Liver (tissue), 9 donors: ENCODE results near the gene ERMN. TPM values are rescaled to one million over a fixed set of nuclear protein-coding genes. Genes with fewer than 3 reads are reported as not detected.

ENCODE experiments used
- DNase-seq: peaks from one replicate; pipeline ENCODE4 v3.0.0-alpha.2; 2017; ENCODE audit warnings: low spot score
- H3K27ac ChIP-seq, 2 donors: one replicate each; pipeline ENCODE4 v1.7.0; 2013; ENCODE audit warnings: inconsistent platforms in 2 of 2, low read length in 2 of 2, control low read depth in 1 of 2, low read depth in 1 of 2, mild to moderate bottlenecking in 1 of 2
- H3K27me3 ChIP-seq, 4 donors: one replicate each; pipeline versions ENCODE4 v1.6.1 to v1.7.0; 2013; ENCODE audit warnings: low read length in 3 of 4, inconsistent platforms in 1 of 4, mild to moderate bottlenecking in 1 of 4, moderate library complexity in 1 of 4; ENCODE audit not compliant: control insufficient read depth in 4 of 4, insufficient read depth in 4 of 4
- H3K36me3 ChIP-seq, 4 donors: one replicate each; pipeline versions ENCODE4 v1.6.1 to v1.7.0; 2013; ENCODE audit warnings: low read length in 3 of 4, mild to moderate bottlenecking in 3 of 4, low read depth in 1 of 4, moderate library complexity in 1 of 4; ENCODE audit not compliant: control insufficient read depth in 4 of 4, insufficient read depth in 3 of 4
- H3K4me1 ChIP-seq, 4 donors: one replicate each; pipeline versions ENCODE4 v1.6.1 to v1.7.0; 2013; ENCODE audit warnings: low read length in 3 of 4, mild to moderate bottlenecking in 3 of 4, moderate library complexity in 1 of 4; ENCODE audit not compliant: control insufficient read depth in 4 of 4, insufficient read depth in 4 of 4
- H3K4me3 ChIP-seq, 3 donors: one replicate each; pipeline versions ENCODE4 v1.6.1 to v1.7.0; 2013; ENCODE audit warnings: low read length in 3 of 3, control low read depth in 1 of 3, low read depth in 1 of 3, mild to moderate bottlenecking in 1 of 3
- H3K9ac ChIP-seq, 2 donors: one replicate each; pipeline ENCODE4 v1.7.0; 2013; ENCODE audit warnings: low read length in 2 of 2, mild to moderate bottlenecking in 2 of 2, moderate library complexity in 2 of 2, control low read depth in 1 of 2, low read depth in 1 of 2
- H3K9me3 ChIP-seq, 4 donors: one replicate each; pipeline versions ENCODE4 v1.6.1 to v1.7.0; 2013; ENCODE audit warnings: low read length in 3 of 4; ENCODE audit not compliant: control insufficient read depth in 4 of 4
- ATF3 ChIP-seq: IDR thresholded peaks from 2 replicates; pipeline ENCODE4 v1.6.1; 2016; ENCODE audit warnings: antibody characterized with exemption
- CTCF ChIP-seq: fragments of 150-350 bp; IDR thresholded peaks from 2 replicates; pipeline ENCODE4 v1.5.1; 2017; ENCODE audit warnings: improper control_type of control experiment, low read depth, low read length; ENCODE audit not compliant: missing input control
- EGR1 ChIP-seq, 2 donors: IDR thresholded peaks; 2 replicates each; pipeline ENCODE4 v1.6.1; 2016 to 2018; ENCODE audit warnings: antibody characterized with exemption in 2 of 2, low read depth in 2 of 2
- FOXA1 ChIP-seq: IDR thresholded peaks from 2 replicates; pipeline ENCODE4 v1.6.1; 2016; ENCODE audit warnings: antibody characterized with exemption
- FOXA2 ChIP-seq: IDR thresholded peaks from 2 replicates; pipeline ENCODE4 v1.6.1; 2016; ENCODE audit warnings: antibody characterized with exemption
- GABPA ChIP-seq, 2 donors: IDR thresholded peaks in 1 of 2; conservative IDR thresholded peaks in 1 of 2; 2 replicates each; pipeline ENCODE4 v1.6.1; 2016; ENCODE audit warnings: antibody characterized with exemption in 2 of 2, mild to moderate bottlenecking in 1 of 2, moderate library complexity in 1 of 2
- HNF4A ChIP-seq, 2 donors: conservative IDR thresholded peaks; 2 replicates each; pipeline ENCODE4 v1.6.1; 2016; ENCODE audit warnings: antibody characterized with exemption in 2 of 2, mild to moderate bottlenecking in 2 of 2
- HNF4G ChIP-seq: IDR thresholded peaks from 2 replicates; pipeline ENCODE4 v1.6.1; 2016; ENCODE audit warnings: antibody characterized with exemption
- JUND ChIP-seq, 2 donors: IDR thresholded peaks; 2 replicates each; pipeline ENCODE4 v1.6.1; 2016; ENCODE audit warnings: antibody characterized with exemption in 2 of 2
- MAX ChIP-seq: IDR thresholded peaks from 2 replicates; pipeline ENCODE4 v1.6.1; 2016; ENCODE audit warnings: antibody characterized with exemption
- NR2F2 ChIP-seq: IDR thresholded peaks from 2 replicates; pipeline ENCODE4 v1.6.1; 2016; ENCODE audit warnings: antibody characterized with exemption
- RAD21 ChIP-seq, 2 donors: IDR thresholded peaks; 2 replicates each; pipeline ENCODE4 v1.6.1; 2016; ENCODE audit warnings: antibody characterized with exemption in 2 of 2, mild to moderate bottlenecking in 2 of 2
- RXRA ChIP-seq, 2 donors: IDR thresholded peaks; 2 replicates each; pipeline ENCODE4 v1.6.1; 2017 to 2018; ENCODE audit warnings: antibody characterized with exemption in 2 of 2, mild to moderate bottlenecking in 1 of 2
- SP1 ChIP-seq: IDR thresholded peaks from 2 replicates; pipeline ENCODE4 v1.6.1; 2018; ENCODE audit warnings: antibody characterized with exemption, mild to moderate bottlenecking
- TAF1 ChIP-seq: conservative IDR thresholded peaks from 2 replicates; pipeline ENCODE4 v1.6.1; 2016; ENCODE audit warnings: antibody characterized with exemption, mild to moderate bottlenecking
- YY1 ChIP-seq: IDR thresholded peaks from 2 replicates; pipeline ENCODE4 v1.6.1; 2016; ENCODE audit warnings: antibody characterized with exemption, mild to moderate bottlenecking
- ZBTB33 ChIP-seq: IDR thresholded peaks from 2 replicates; pipeline ENCODE4 v1.6.1; 2016; ENCODE audit warnings: antibody characterized with exemption
- WGBS: extraction: QIAGEN DNeasy Blood & Tissue Kit; methylation state at CpG from one replicate; pipeline ENCODE4 v1.1.7; 2013; 5-methylcytosine and 5-hydroxymethylcytosine counted together
- polyA plus RNA-seq, 2 donors: library from polyadenylated mRNA; stranded (reverse) in 1 of 2; unstranded in 1 of 2; fragments of 200-250 nt in 1 of 2; fragments of >200 nt in 1 of 2; fragmentation: Nextera tagmentation in 1 of 2; extraction: Ambion mirVana in 1 of 2; gene quantifications; one replicate each; pipeline versions ENCODE4 v1.2.1 to v1.2.3, GENCODE V29; 2013 to 2015
- total RNA-seq, 2 donors: library from RNA; depleted of rRNA; stranded (reverse); fragments of >200 nt; gene quantifications; one replicate each; pipeline ENCODE4 v1.2.3, GENCODE V29; 2014
- TF ChIP-seq, protein P1 (sequence below): IDR thresholded peaks from 2 replicates; pipeline ENCODE4 v1.6.1; 2016; ENCODE audit warnings: antibody characterized with exemption, mild to moderate bottlenecking
- donor health status: healthy.
- donor health status: healthy.
- donor health status: healthy.
- donor health status: healthy.
- donor health status: healthy.

The ERMN gene
- total and polyA plus RNA-seq, 4 donors, result 0.05 to 0.08 TPM; not detected in 2

- TF ChIP-seq FOXA1 (no peak), TAF1 (no peak), YY1 (no peak), HNF4G (no peak), SP1 (no peak), NR2F2 (no peak), HNF4A (conservative IDR thresholded peaks at IDR 0.05) (no peak), ATF3 (no peak), FOXA2 (no peak), EGR1 (IDR thresholded peaks at IDR 0.05; ENCODE audit: low read depth in 2 of 2) (no peak), ZBTB33 (no peak), RAD21 (IDR thresholded peaks at IDR 0.05) (no peak), JUND (IDR thresholded peaks at IDR 0.05) (no peak), RXRA (IDR thresholded peaks at IDR 0.05) (no peak), MAX (no peak), GABPA (IDR thresholded peaks at IDR 0.05 in 1 of 2, conservative IDR thresholded peaks at IDR 0.05 in 1 of 2) (no peak), CTCF (no peak)
- TF ChIP-seq, protein P1, sequence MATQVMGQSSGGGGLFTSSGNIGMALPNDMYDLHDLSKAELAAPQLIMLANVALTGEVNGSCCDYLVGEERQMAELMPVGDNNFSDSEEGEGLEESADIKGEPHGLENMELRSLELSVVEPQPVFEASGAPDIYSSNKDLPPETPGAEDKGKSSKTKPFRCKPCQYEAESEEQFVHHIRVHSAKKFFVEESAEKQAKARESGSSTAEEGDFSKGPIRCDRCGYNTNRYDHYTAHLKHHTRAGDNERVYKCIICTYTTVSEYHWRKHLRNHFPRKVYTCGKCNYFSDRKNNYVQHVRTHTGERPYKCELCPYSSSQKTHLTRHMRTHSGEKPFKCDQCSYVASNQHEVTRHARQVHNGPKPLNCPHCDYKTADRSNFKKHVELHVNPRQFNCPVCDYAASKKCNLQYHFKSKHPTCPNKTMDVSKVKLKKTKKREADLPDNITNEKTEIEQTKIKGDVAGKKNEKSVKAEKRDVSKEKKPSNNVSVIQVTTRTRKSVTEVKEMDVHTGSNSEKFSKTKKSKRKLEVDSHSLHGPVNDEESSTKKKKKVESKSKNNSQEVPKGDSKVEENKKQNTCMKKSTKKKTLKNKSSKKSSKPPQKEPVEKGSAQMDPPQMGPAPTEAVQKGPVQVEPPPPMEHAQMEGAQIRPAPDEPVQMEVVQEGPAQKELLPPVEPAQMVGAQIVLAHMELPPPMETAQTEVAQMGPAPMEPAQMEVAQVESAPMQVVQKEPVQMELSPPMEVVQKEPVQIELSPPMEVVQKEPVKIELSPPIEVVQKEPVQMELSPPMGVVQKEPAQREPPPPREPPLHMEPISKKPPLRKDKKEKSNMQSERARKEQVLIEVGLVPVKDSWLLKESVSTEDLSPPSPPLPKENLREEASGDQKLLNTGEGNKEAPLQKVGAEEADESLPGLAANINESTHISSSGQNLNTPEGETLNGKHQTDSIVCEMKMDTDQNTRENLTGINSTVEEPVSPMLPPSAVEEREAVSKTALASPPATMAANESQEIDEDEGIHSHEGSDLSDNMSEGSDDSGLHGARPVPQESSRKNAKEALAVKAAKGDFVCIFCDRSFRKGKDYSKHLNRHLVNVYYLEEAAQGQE, result no peak
- no peaks in the 10 kb centered on the region for H3K9me3 ChIP-seq
- H3K27ac ChIP-seq, result no peak overlapping the region
- no peak overlapping the region for H3K9ac ChIP-seq
- no peaks in the 10 kb centered on the region for H3K36me3 ChIP-seq
- no peak for DNase-seq
- H3K27me3 ChIP-seq, result no peaks in the 10 kb centered on the region
- H3K4me3 ChIP-seq, result no peak overlapping the region
- H3K4me1 ChIP-seq, result peaks cover 0 to 5% (median 1%) of the 10 kb centered on the region in 4 donors
- 87% methylated on average over 4 of the region's 4 CpGs for WGBS
Measured at GRCh38 chr2:157315901-157316300, 9.7 kb downstream of the ERMN start.
